ENCODE data around the gene IL1R1. TPM values are rescaled to one million over a fixed set of nuclear protein-coding genes. Genes with fewer than 3 reads are reported as not detected.

Gene IL1R1
- polyA plus RNA-seq, 1 donor (not counting 4 experiments of a cell fraction or from before 2014, with no cell fraction given), result 7.5 TPM

GRCh38 chr2:102208774-102209173, 66.2 kb downstream of the IL1R1 start:
- Histone ChIP-seq H3K4me2 (ENCODE audit: control insufficient read depth, extremely low read depth, insufficient read depth, low read depth, low read length) (no peak overlapping the region), H3K4me1 (ENCODE audit: control insufficient read depth, extremely low read depth, insufficient read depth, low read length) (no peaks in the 10 kb centered on the region), H4K20me1 (ENCODE audit: control insufficient read depth, extremely low read depth, insufficient read depth, low read length) (no peaks in the 10 kb centered on the region), H3K79me2 (ENCODE audit: control insufficient read depth, insufficient read depth, low read length) (no peaks in the 10 kb centered on the region), H3K9ac (ENCODE audit: control insufficient read depth, extremely low read depth, insufficient read depth, low read length) (no peak overlapping the region), H3K27me3 (ENCODE audit: control insufficient read depth, extremely low read depth, insufficient read depth, low read length) (no peaks in the 10 kb centered on the region), H2AFZ (ENCODE audit: control insufficient read depth, low read length) (no peak overlapping the region), H3K9me3 (ENCODE audit: control insufficient read depth, low read depth, low read length) (no peaks in the 10 kb centered on the region), H3K9me1 (ENCODE audit: control insufficient read depth, extremely low read depth, insufficient read depth, low read length) (no peaks in the 10 kb centered on the region), H3K4me3 (ENCODE audit: control insufficient read depth in 2 of 3, extremely low read depth in 1 of 3, insufficient read depth in 2 of 3, low read depth in 1 of 3, low read length in 3 of 3) (no peak overlapping the region), H3K27ac (ENCODE audit: control insufficient read depth, insufficient read depth, low read length) (no peak overlapping the region), H3K36me3 (ENCODE audit: control insufficient read depth in 2 of 2, extremely low read depth in 1 of 2, insufficient read depth in 2 of 2, low read length in 2 of 2) (no peaks in the 10 kb centered on the region)
- no peak for FAIRE-seq
- dilution Hi-C loops (cut with MboI; ENCODE audit: extremely low pct_ligation_motif_present, low sequenced_read_pairs), result no loop called here
- no peak for TF ChIP-seq EZH2 (IDR thresholded peaks at IDR 0.05; ENCODE audit: low read length)
- TF ChIP-seq CTCF (optimal IDR thresholded peaks at IDR 0.05 in 1 of 3, IDR thresholded peaks at IDR 0.05 in 1 of 3, conservative IDR thresholded peaks at IDR 0.05 in 1 of 3; ENCODE audit: extremely low read depth in 1 of 3, insufficient read depth in 2 of 3, low read length in 3 of 3), result no peak
- no peak for DNase-seq (ENCODE audit: low read depth, low spot score)

- Histone ChIP-seq H3K4me2 (ENCODE audit: control insufficient read depth, extremely low read depth, insufficient read depth, low read depth, low read length) (no peak overlapping the region), H3K4me3 (ENCODE audit: control insufficient read depth in 2 of 3, extremely low read depth in 1 of 3, insufficient read depth in 2 of 3, low read depth in 1 of 3, low read length in 3 of 3) (no peak overlapping the region), H3K4me1 (ENCODE audit: control insufficient read depth, extremely low read depth, insufficient read depth, low read length) (no peaks in the 10 kb centered on the region), H3K9me3 (ENCODE audit: control insufficient read depth, low read depth, low read length) (no peaks in the 10 kb centered on the region), H2AFZ (ENCODE audit: control insufficient read depth, low read length) (no peak overlapping the region), H4K20me1 (ENCODE audit: control insufficient read depth, extremely low read depth, insufficient read depth, low read length) (no peaks in the 10 kb centered on the region), H3K79me2 (ENCODE audit: control insufficient read depth, insufficient read depth, low read length) (no peaks in the 10 kb centered on the region), H3K27me3 (ENCODE audit: control insufficient read depth, extremely low read depth, insufficient read depth, low read length) (no peaks in the 10 kb centered on the region), H3K27ac (ENCODE audit: control insufficient read depth, insufficient read depth, low read length) (no peak overlapping the region), H3K36me3 (ENCODE audit: control insufficient read depth in 2 of 2, extremely low read depth in 1 of 2, insufficient read depth in 2 of 2, low read length in 2 of 2) (no peaks in the 10 kb centered on the region), H3K9me1 (ENCODE audit: control insufficient read depth, extremely low read depth, insufficient read depth, low read length) (no peaks in the 10 kb centered on the region), H3K9ac (ENCODE audit: control insufficient read depth, extremely low read depth, insufficient read depth, low read length) (no peak overlapping the region)
- dilution Hi-C loops (cut with MboI; ENCODE audit: extremely low pct_ligation_motif_present, low sequenced_read_pairs), result no loop called here
- no peak for DNase-seq (ENCODE audit: low read depth, low spot score)
- FAIRE-seq, result no peak
- no peak for TF ChIP-seq CTCF (optimal IDR thresholded peaks at IDR 0.05 in 1 of 3, IDR thresholded peaks at IDR 0.05 in 1 of 3, conservative IDR thresholded peaks at IDR 0.05 in 1 of 3; ENCODE audit: extremely low read depth in 1 of 3, insufficient read depth in 2 of 3, low read length in 3 of 3)
- TF ChIP-seq EZH2 (IDR thresholded peaks at IDR 0.05; ENCODE audit: low read length), result no peak
Observed at GRCh38 chr2:102209474-102209873, 66.9 kb downstream of the IL1R1 start.

Data from keratinocyte (primary cell).